GM21367 (cell line): ENCODE measurements around the gene SULT2B1.
"Not testable (repeated sequence)": the region's sequence is repeated elsewhere in the genome, so short reads cannot be mapped to it uniquely, and the experiment has no call there.

Experiments
- ATAC-seq: cut with Tn5 transposase; IDR thresholded peaks from one replicate; pipeline ENCODE4 v1.9.1; 2021; ENCODE audit not compliant: unreplicated experiment

Gene SULT2B1

DNA sequence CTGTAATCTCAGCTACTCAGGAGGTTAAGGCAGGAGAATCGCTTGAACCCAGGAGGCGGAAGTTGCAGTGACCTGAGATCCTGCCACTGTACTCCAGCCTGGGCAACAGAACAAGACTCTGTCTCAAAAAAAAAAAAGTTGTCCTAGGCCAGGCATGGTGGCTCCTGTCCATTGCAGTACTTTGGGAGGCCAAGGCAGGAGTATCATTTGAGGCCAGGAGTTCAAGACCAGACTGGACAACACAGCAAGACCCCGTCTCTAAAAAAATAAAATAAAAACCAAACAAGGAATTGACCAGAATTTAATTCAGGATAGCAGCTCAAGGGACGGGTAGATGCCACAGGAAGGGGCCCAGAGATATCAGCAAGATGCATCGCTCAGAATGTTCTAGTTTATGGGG lies 4.9 kb downstream of the SULT2B1 start:
- ATAC-seq: no peak

DNA sequence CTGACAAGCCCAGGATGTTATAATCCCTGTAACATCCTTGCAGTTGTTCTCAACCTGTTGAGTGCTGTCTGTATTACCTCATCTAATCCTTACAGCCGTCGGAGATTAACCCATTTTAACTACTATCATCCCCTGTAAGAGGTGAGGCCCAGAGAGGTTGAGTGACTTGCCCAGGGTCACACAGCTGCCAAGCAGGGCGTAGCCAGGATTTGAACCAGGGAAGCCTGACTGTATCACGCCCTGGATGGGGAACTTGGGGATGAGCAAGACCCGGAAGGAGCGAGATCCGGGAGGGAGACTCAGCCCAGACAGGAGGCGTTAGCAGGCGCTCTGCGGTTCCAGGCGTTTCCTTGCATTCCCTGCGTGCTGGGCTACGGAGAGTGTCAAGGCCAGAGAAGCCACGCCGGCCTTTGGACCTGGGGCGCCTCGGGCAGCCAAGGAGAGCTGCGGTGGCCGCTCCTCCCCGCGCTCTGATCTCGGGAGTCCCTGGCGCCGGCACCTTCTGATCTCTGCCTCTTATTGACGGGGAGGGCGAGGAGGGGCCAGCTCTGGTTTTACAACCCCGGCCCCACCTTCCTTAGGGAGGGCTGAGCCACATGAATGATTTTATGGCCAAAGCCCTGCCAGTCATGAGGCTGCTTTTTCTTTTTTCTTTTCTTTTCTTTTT lies 6.2 kb downstream of the SULT2B1 start:
- ATAC-seq: no peak

DNA sequence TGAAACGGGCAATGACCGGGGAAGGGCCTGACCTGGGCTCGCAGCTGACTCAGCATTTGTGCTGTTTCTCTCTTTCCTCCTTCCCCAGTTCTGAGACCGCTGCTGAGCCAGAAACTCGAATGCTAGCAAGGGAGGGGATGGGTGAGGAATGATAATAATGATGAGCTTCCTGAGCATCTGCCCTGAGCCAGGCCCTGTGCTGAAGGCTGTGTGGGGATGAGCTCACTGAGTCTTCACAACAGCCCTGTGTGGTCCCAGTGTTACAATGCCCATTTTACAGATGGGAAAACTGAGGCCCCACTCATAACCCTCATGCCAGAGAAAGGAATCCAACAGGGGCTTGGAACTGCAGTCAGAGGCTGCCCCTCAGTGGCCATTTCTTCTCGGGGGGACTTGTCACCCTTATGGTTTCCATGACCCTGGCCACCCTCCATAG lies 8.1 kb downstream of the SULT2B1 start:
- no peak for ATAC-seq

DNA sequence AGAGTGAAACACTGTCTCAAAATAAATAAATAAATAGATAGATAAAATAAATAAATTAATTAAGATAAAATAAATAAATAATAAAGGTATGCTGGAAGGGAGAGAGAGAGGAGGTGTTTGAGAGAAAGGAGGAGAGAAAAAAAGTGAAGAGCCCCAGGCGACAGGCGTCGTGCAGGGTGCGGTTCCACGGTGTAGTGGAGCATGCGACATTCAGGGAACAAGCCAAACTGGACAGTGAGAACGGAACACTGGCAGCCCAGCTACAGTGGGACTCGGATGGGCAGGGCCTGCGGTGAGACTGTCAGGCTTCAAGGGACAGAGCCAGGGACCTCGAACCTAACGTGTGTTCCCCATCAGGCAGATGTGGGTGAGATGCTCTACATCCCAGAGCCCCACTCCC lies 9.4 kb downstream of the SULT2B1 start:
- no peak for ATAC-seq

DNA sequence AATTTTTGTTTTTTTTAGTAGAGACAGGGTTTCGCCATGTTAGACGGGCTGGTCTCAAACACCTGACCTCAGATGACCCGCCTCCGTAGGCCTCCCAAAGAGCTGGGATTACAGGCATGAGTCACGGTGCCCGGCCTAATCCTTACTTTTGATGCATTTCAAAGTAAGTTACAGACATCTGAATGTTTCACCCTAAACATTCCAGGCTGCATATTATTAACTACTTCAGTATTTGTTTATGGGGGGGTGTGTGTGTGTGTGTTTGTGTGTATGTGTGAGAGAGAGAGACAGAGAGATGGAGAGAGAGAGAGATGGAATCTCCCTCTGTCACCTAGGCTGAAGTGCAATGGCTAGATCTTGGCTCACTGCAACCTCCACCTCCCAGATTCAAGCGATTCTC lies 13.1 kb downstream of the SULT2B1 start:
- no peak for ATAC-seq

DNA sequence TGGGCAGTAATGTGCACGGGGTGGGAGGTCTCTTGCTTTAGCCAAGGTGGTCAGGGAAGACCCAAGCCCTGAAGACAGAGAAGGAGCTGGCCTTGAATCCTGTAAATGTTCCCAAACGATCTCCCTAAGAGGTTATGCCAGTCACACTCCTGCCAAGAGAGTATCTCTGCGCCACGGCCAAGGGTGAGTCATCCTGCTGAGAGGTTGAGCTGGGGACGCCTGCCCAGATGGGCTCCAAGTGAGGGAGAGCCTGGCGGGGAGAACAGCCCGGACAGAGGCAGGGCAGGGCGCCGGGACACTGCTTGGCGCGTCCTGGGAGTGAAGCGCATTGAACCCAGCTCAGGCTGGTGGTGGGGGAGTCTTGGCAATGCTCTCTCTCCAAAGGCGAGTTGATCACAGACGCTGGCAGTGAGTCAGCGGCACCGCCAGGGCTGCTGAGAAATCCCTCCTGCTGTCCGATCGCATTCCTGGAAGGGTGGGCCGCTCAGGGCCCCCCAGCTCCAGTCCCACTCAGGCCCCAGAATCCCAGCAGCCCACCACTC lies 16.4 kb downstream of the SULT2B1 start:
- no peak for ATAC-seq

DNA sequence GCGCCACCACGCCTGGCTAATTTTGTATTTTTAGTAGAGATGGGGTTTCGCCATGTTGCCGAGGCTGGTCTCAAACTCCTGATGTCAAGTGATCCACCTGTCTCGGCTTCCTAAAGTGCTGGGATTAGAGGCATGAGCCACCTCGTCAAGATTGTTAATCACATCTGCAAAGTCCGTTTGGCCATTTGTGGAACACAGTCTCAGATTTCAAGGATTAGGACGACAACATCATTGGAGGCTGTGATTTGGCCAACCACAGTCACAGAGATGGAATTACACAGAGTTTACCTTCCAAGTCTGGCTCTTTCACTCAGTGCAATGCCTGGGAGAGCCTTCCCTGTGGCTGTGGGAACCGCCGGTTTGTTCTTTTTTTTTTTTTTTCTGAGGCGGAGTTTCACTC lies 17.8 kb downstream of the SULT2B1 start:
- no peak for ATAC-seq

DNA sequence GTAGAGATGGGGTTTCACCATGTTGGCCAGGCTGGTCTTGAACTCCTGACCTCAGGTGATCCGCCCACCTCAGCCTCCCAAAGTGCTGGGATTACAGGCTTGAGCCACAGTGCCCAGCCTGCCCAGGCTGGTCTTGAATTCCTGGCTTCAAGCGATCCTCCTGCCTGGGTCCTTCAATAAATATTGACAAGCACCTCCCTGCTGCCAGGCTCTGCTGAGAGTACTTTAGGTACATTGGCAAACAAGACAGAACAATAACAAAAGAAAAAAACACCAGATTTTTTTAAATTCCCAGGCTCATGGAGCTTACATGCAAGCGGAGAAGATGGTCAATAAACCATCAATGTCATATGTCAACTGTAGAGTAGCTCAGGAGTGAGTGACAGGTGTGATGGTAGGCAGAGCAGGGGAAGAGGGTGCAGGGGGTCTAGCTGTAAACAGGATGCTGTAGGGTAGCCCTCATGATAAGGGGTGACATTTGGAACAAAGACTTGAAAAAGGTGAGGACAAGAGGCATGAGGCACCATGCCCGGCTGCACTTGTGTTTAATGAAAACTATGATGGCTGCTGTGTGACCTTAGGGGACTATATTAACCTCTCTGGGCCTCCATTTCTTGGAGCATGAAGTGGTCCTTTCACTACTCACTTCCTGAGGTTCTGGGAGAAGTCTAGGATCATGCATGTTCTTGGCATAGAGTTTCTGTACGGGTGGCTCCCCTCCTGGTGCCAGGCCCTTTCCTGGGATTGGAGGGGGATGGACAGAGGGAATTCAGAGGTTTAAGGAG lies 19.6 kb downstream of the SULT2B1 start:
- no peak for ATAC-seq

DNA sequence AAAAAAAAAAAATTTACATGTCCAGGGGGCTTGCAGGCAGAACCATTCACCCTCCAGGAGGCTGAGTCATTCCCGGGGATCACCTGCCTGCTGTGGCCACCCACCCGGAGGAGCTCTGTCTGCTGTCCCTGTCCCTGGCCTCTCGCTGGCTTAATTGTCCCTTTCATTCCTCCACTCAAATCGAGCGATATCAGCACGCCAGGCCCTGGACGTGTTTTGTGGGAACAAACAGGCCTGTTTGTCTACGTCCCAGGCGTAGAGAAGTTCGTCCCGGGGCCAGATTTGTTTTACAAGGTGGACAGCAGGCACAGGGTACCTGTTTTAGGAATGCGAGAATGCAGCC lies 21.2 kb downstream of the SULT2B1 start:
- no peak for ATAC-seq

DNA sequence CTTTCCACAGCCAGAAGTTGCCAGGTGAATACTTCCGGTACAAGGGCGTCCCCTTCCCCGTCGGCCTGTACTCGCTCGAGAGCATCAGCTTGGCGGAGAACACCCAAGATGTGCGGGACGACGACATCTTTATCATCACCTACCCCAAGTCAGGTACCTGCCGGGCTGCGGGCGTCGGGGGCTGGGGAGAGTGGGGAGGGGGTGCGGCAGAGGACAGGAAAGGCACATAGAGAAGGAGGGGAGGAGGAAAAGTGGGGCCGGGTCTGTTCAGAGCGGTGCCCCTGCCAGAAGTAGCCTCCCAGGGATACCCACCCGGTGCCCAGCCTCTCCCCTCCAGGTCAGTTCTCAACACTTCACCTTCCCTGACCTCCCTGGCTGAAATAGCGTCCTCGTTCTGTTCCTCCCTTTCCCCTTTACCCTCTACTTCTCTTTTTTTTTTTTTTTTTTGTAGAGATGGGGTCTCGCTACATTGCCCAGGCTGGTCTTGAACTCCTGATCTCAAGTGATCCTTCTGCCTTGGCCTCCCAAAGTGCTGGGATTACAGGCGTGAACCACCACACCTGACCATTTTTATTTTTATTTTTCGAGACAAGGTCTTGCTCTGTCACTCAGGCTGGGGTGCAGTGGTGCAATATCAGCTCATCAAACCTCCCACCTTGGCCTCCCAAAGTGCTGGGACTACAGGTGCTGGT lies 24.1 kb downstream of the SULT2B1 start:
- no peak for ATAC-seq

DNA sequence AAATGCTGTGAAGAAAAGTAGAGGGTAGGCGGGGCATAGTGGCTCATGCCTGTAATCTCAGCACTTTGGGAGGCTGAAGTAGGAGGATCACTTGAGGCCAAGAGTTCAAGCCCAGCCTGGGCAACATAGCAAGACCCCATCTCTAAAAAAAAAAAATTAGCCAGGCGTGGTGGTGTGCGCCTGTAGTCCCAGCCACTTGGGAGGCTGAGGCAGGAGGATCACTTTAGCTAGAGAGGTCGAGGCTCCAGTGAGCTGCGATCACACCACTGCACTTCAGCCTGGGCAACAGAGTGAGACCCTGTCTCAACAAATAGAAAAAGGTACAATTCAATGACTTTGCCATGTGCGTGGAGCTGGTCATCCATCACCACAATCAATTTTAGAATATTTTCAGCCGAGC lies 25.9 kb downstream of the SULT2B1 start:
- ATAC-seq: not testable (repeated sequence)

DNA sequence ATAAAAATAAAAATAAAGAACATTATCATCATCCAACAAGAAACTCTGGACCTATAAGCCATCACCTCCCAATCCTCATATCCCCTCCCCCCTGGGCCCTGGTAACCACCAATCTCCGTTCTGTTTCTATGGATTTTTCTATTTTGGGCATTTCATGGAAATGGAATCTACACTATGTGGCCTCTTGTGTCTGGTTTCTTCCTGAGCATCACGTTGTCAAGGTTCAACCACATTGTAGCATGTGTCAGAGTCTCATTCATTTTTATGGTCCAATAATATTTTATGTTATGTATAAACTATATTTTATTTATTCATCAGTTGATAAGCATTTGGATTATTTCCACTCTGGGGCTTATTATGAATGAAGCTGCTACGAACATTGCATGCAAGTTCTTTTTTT lies 26.9 kb downstream of the SULT2B1 start:
- no peak for ATAC-seq

DNA sequence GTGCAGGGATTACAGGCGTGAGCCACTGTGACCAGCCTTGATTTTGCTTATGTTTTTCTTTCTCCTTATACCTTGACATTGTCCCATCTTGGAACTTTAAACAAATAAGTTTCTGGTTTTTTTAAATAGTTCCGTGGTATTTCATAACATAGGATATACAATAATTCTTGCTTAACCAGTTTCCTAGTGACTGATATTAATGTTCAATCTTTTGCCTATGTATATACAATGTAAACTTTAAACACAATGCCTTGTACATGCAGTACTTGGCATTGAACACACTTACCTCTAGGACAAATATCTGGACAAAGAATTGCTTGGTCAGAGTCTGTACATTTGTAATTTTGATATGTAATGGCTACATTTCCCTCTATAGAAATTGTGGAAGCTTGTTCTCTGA lies 30.2 kb downstream of the SULT2B1 start:
- ATAC-seq: no peak

DNA sequence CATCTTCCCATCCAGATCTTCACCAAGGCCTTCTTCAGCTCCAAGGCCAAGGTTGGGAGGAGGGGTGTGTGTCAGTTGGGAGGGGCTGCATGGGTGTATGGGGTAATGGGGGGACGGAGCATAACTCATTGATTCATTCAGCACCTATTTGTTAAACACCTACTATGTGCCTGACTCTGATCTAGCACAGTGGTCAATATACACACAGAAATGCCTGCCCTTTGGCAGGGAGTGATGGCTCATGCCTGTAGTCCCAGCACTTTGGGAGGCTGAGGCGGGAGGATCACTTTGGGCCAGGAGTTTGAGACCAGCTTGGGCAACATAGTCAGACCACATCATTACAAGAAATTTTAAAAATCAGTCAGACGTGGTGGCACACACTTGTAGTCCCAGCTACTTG lies 35.4 kb downstream of the SULT2B1 start:
- no peak for ATAC-seq

DNA sequence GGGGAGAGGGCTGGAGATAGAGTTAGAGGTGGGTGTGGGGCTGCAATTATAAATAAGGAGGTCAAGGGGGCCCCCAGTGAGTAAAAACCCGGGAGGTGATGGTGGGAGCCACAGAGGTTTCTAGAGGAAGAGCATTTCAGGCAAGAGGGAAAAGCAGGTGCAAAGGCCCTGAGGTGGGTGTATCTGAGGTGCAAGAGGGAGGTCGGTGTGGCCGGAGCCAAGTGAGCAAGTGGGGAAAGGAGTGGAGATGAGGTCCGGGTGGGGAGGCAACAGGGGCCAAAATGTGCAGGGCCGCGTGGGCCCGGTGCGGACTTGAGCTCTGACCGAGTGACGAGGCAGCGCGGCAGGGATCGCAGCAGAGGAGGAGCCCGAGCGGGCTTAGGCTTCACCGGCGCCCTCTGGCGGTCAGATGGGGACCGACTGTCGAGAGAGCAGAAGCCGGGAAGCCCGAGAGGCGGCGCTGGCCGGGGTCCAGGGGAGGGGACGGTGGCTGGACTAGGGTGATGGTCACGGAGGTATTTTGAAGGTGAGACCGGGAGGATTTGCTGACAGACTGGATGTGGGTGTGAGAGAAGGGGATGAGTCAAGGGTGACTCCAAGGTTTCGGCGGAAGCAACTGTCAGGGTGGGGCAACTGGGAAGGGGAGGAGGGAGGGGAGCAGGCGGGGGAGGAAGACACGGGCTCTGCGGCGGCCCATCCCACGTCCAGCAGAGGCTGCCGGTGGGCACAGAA lies 36.9 kb downstream of the SULT2B1 start:
- no peak for ATAC-seq

DNA sequence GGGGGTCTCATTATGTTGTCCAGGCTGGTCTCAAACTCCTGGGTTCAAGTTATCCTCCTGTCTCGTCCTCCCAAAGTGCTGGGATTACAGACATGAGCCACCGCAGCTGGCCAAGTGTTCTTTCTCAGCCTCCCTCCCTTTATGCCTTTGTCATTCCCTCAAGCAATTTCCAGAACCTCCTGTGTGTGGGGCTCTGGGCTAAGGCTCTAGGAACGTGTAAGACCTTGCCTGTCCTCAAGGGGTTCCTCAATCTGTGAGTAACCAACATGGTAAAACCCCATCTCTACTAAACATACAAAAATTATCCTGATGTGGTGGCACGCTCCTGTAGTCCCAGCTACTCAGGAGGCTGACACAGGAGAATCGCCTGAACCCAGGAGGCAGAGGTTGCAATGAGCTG lies 39.0 kb downstream of the SULT2B1 start:
- ATAC-seq: no peak

DNA sequence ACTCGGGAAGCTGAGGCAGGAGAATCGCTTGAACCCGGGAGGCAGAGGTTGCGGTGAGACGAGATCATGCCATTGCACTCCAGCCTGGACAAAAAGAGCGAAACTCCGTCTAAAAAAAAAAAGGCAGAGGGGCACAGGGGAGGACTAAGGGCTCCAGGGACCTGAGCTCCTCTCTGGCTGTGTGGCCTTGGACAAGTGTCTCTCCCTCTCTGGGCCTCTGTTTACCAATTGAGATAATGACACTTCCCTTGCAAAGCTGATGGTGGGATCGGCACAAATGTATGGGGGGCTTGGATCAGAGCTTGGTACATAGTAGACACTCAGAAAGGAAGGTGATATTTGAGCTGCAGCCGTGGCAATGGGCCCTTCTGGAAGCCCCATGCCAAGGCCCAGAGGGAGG lies 43.2 kb downstream of the SULT2B1 start:
- no peak for ATAC-seq

DNA sequence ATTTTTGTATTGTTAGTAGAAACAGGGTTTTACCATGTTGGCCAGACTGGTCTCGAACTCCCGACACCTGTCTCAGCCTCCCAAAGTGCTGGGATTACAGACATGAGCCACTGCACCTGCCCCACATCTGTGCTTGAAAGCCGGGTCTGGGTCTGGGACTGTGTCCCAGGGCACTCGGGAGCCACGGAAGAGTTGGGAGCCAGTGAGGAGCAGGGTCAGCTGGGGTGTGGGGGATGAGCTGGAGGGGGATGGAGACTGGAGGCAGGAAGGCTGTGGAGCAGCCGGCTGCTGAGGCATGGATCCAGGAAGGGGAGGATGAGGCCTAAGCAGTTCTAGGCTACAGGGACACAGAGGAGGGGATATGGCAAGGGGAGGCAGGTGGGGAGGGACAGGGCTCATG lies 43.9 kb downstream of the SULT2B1 start:
- ATAC-seq: no peak

DNA sequence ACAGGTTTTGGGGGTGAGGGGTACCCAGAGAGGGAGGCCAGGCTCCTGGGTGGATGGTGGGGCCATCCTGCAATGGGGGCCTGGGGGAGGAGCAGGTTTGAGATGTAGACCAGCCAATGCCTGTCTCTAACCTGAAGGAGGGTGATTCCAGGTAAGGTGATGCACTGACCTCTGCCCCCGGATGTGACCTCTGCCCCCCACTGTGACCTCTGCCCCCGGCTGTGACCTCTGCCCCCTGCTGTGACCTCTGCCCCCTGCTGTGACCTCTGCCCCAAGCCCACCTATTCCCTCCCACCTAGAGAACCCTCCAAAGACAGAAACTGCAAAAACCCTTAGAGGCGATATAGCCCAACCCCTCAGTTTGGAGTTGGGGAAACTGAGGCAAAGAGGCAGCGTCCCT lies 44.3 kb downstream of the SULT2B1 start:
- ATAC-seq: no peak

DNA sequence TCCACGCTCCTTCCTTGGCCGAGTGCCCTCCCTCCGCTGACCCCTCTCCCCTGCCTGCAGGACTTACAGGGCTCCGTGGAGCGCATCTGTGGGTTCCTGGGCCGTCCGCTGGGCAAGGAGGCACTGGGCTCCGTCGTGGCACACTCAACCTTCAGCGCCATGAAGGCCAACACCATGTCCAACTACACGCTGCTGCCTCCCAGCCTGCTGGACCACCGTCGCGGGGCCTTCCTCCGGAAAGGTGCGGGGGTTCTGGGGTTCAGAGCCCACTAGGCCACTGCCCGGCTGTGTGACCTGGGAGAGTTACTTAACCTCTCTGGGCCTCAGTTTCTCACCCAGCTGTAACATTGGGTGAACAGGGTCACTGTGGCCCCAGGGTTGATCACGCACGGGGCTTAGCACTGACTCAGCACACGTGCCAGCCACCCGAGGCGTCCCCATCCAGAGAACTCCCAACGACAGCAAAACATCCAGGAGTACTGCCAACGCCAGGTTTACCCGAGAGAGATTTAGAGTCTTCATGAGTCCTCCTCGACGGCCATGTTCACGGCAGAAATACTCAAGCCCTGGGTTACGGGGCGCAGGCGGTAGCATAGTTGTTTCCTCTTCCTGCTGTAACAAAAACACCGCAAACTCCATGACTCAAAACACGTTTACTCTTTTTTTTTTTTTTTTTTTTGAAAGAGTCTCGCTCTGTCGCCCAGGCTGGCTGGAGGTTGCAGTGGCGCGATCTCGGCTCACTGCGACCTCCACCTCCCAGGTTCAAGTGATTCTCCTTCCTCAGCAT lies 44.9 kb downstream of the SULT2B1 start:
- no peak for ATAC-seq
